KMS-11 (cell line): ENCODE results near the gene SRP19.

Experiments
- H2AFZ ChIP-seq: fragments of 200-600 bp; sonication (generic); 2 replicates; pipeline ENCODE4 v1.6.1; 2016; ENCODE audit warnings: antibody characterized with exemption, mixed run types, low read depth
- H3K27ac ChIP-seq: fragments of 200-600 bp; sonication (generic); 2 replicates; pipeline ENCODE4 v1.6.1; 2016; ENCODE audit warnings: mild to moderate bottlenecking, mixed run types
- H3K27me3 ChIP-seq: fragments of 200-600 bp; sonication (generic); 2 replicates; pipeline ENCODE4 v1.6.1; 2017; ENCODE audit warnings: mild to moderate bottlenecking, low read depth, mixed run types, moderate library complexity; ENCODE audit not compliant: insufficient read depth
- H3K36me3 ChIP-seq: fragments of 200-600 bp; sonication (generic); 2 replicates; pipeline ENCODE4 v1.6.1; 2017; ENCODE audit warnings: mild to moderate bottlenecking, mixed run types; ENCODE audit not compliant: insufficient read depth
- H3K4me1 ChIP-seq: fragments of 200-600 bp; sonication (generic); 2 replicates; pipeline ENCODE4 v1.6.1; 2016; ENCODE audit warnings: mild to moderate bottlenecking, low read depth, mixed run types; ENCODE audit not compliant: poor library complexity, severe bottlenecking
- H3K4me2 ChIP-seq: fragments of 200-600 bp; sonication (generic); 2 replicates; pipeline ENCODE4 v1.7.0; 2016; ENCODE audit warnings: mild to moderate bottlenecking, mixed run types
- H3K4me3 ChIP-seq: fragments of 200-600 bp; sonication (generic); IDR thresholded peaks from 2 replicates; pipeline ENCODE4 v1.6.1; 2017; ENCODE audit warnings: low read depth, low read length, mixed read lengths; ENCODE audit not compliant: insufficient read depth
- H3K79me2 ChIP-seq: fragments of 200-600 bp; sonication (generic); 2 replicates; pipeline ENCODE4 v1.6.1; 2016; ENCODE audit warnings: low read depth, mixed run types; ENCODE audit not compliant: insufficient read depth
- H3K9ac ChIP-seq: fragments of 200-600 bp; sonication (generic); 2 replicates; pipeline ENCODE4 v1.6.1; 2016; ENCODE audit warnings: mild to moderate bottlenecking, mixed run types
- H4K20me1 ChIP-seq: fragments of 200-600 bp; sonication (generic); 2 replicates; pipeline ENCODE4 v1.6.1; 2016; ENCODE audit warnings: mild to moderate bottlenecking, mixed run types; ENCODE audit not compliant: insufficient read depth
- CTCF ChIP-seq: fragments of 200-600 bp; sonication (generic); conservative IDR thresholded peaks from 2 replicates; pipeline ENCODE4 v1.6.1; 2017; ENCODE audit warnings: low read depth, mild to moderate bottlenecking, antibody characterized with exemption, low read length, moderate library complexity, mixed read lengths

SRP19 gene

GRCh38 chr5:112823181-112823580 lies 37.9 kb upstream of the SRP19 start:
- Histone ChIP-seq H3K9ac (no peak overlapping the region), H3K4me2 (no peak overlapping the region), H3K27me3 (no peaks in the 10 kb centered on the region), H4K20me1 (no peaks in the 10 kb centered on the region), H2AFZ (no peak overlapping the region), H3K36me3 (no peaks in the 10 kb centered on the region), H3K4me3 (no peak overlapping the region), H3K79me2 (no peaks in the 10 kb centered on the region), H3K27ac (no peak overlapping the region), H3K4me1 (no peaks in the 10 kb centered on the region)
- no peak for TF ChIP-seq CTCF

GRCh38 chr5:112823656-112824055 lies 37.4 kb upstream of the SRP19 start:
- Histone ChIP-seq H3K36me3 (no peaks in the 10 kb centered on the region), H3K4me1 (no peaks in the 10 kb centered on the region), H4K20me1 (no peaks in the 10 kb centered on the region)

GRCh38 chr5:112824197-112824596 lies 36.9 kb upstream of the SRP19 start:
- H3K27me3 ChIP-seq = no peaks in the 10 kb centered on the region
- H3K4me2 ChIP-seq = no peak overlapping the region
- H3K9ac ChIP-seq = no peak overlapping the region
- no peaks in the 10 kb centered on the region for H3K79me2 ChIP-seq
- no peak overlapping the region for H2AFZ ChIP-seq
- H3K36me3 ChIP-seq = no peaks in the 10 kb centered on the region
- no peak overlapping the region for H3K4me3 ChIP-seq
- H3K27ac ChIP-seq = no peak overlapping the region
- H3K4me1 ChIP-seq = no peaks in the 10 kb centered on the region
- no peak for TF ChIP-seq CTCF
- no peaks in the 10 kb centered on the region for H4K20me1 ChIP-seq

More at GRCh38 chr5:112823656-112824055, 37.4 kb upstream of the SRP19 start:
- H2AFZ ChIP-seq = no peak overlapping the region
- no peak overlapping the region for H3K4me3 ChIP-seq
- no peaks in the 10 kb centered on the region for H3K27me3 ChIP-seq
- H3K27ac ChIP-seq = no peak overlapping the region
- no peak overlapping the region for H3K4me2 ChIP-seq
- TF ChIP-seq CTCF = no peak
- H3K79me2 ChIP-seq = no peaks in the 10 kb centered on the region
- no peak overlapping the region for H3K9ac ChIP-seq

- H3K79me2 ChIP-seq = no peaks in the 10 kb centered on the region
- peaks cover 3% of the 10 kb centered on the region; the same call in 1 of the 2 replicates for H3K36me3 ChIP-seq
- TF ChIP-seq CTCF = no peak
- no peaks in the 10 kb centered on the region for H4K20me1 ChIP-seq
- no peak overlapping the region for H3K4me2 ChIP-seq
- no peak overlapping the region for H3K9ac ChIP-seq
- H3K4me1 ChIP-seq = no peaks in the 10 kb centered on the region
- no peak overlapping the region for H2AFZ ChIP-seq
- no peak overlapping the region for H3K4me3 ChIP-seq
- H3K27me3 ChIP-seq = no peaks in the 10 kb centered on the region
- H3K27ac ChIP-seq = no peak overlapping the region
Observed at GRCh38 chr5:112830378-112830777, 30.7 kb upstream of the SRP19 start.
